GM18508 (cell line): ENCODE data around the gene TEX22.

Experiments
- ATAC-seq: cut with Tn5 transposase; IDR thresholded peaks from one replicate; pipeline ENCODE4 v1.9.1; 2021; ENCODE audit warnings: moderate number of reproducible peaks; ENCODE audit not compliant: insufficient read depth, unreplicated experiment

TEX22 gene

GRCh38 chr14:105366386-105367074, 31.8 kb upstream of the TEX22 start:
- no peak for ATAC-seq

GRCh38 chr14:105367116-105368031, 31.0 kb upstream of the TEX22 start:
- ATAC-seq, result no peak

GRCh38 chr14:105368032-105368417, 30.3 kb upstream of the TEX22 start:
- ATAC-seq, result no peak

GRCh38 chr14:105368426-105368825, 29.9 kb upstream of the TEX22 start:
- ATAC-seq, result no peak

GRCh38 chr14:105368910-105369652, 29.3 kb upstream of the TEX22 start:
- no peak for ATAC-seq

GRCh38 chr14:105369653-105370040, 28.7 kb upstream of the TEX22 start:
- no peak for ATAC-seq

GRCh38 chr14:105374389-105374788, 23.9 kb upstream of the TEX22 start:
- no peak for ATAC-seq

GRCh38 chr14:105375635-105376057, 22.7 kb upstream of the TEX22 start:
- no peak for ATAC-seq

- ATAC-seq, result no peak
Measured at GRCh38 chr14:105376521-105377440, 21.6 kb upstream of the TEX22 start.

- ATAC-seq, result no peak
Measured at GRCh38 chr14:105377555-105378182, 20.7 kb upstream of the TEX22 start.

GRCh38 chr14:105378199-105378598, 20.1 kb upstream of the TEX22 start:
- ATAC-seq, result no peak

- ATAC-seq, result no peak
Measured at GRCh38 chr14:105378873-105379685, 19.3 kb upstream of the TEX22 start.

- no peak for ATAC-seq
Measured at GRCh38 chr14:105379946-105380345, 18.4 kb upstream of the TEX22 start.

- no peak for ATAC-seq
Measured at GRCh38 chr14:105380756-105381155, 17.6 kb upstream of the TEX22 start.

GRCh38 chr14:105381446-105382342, 16.6 kb upstream of the TEX22 start:
- no peak for ATAC-seq

GRCh38 chr14:105382343-105383082, 15.8 kb upstream of the TEX22 start:
- ATAC-seq, result no peak
